ENCODE measurements around the gene LAMP1.

Gene LAMP1

DNA sequence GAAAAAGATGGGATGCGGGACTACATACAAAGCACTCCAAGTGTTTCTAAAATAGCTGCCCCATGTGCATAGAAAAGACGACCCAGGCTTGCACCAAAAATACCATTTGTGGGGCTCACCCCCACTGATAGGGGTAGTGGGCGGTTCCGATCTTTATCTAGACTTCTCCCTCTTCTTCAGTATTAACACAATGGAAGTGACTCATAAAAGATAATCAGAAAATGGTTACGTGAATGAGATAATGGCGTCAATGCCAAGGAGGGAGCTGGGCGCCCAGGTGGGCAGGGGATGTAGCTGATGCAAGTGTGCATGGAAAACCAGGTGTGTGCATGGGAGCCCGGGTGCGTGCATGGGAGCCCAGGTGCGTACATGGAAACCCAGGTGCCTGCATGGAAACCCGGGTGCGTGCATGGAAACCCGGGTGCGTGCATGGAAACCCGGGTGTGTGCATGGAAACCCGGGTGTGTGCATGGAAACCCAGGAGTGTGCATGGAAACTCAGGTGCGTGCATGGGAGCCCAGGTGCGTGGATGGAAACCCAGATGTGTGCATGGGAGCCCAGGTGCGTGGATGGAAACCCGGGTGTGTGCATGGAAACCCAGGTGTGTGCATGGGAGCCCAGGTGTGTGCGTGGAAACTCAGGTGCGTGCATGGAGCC, 32.7 kb downstream of the LAMP1 start:
- no peak overlapping the region for H3K4me2 ChIP-seq (ENCODE audit: low read length)
- H2BK120ac ChIP-seq (ENCODE audit: low read depth, low read length) = no peak overlapping the region
- H4K5ac ChIP-seq (ENCODE audit: low read length) = no peak overlapping the region
- no peak overlapping the region for H3K4ac ChIP-seq (ENCODE audit: low read depth, low read length)
- no peak overlapping the region for H2BK15ac ChIP-seq (replicated peaks; ENCODE audit: low read depth)
- no peak overlapping the region for H2BK5ac ChIP-seq (ENCODE audit: low read length)
- H3K27me3 ChIP-seq (ENCODE audit: insufficient read depth, low read length, poor library complexity) = no peaks in the 10 kb centered on the region
- H3K18ac ChIP-seq (ENCODE audit: low read length) = no peak overlapping the region
- no peaks in the 10 kb centered on the region for H3K79me1 ChIP-seq (ENCODE audit: low read length)
- H3K36me3 ChIP-seq (ENCODE audit: control insufficient read depth, insufficient read depth, low read length) = no peaks in the 10 kb centered on the region
- no peak overlapping the region for H3K4me3 ChIP-seq (ENCODE audit: low read length)
- H4K8ac ChIP-seq (ENCODE audit: low read depth, low read length) = no peak overlapping the region
- H3K4me1 ChIP-seq (ENCODE audit: control insufficient read depth, low read depth, low read length) = no peaks in the 10 kb centered on the region
- WGBS (ENCODE audit: extremely low coverage, insufficient coverage, low lambda C conversion rate) = no CpG with 5 or more reads among the region's 22 CpGs
- H3K56ac ChIP-seq (ENCODE audit: low read length) = no peak overlapping the region
- DNase-seq = no peak
- no peak overlapping the region for H3K23ac ChIP-seq (ENCODE audit: low read length)
- H3K9ac ChIP-seq (ENCODE audit: low read length) = no peak overlapping the region
- H3K79me2 ChIP-seq (ENCODE audit: control insufficient read depth, insufficient read depth, low read length) = no peaks in the 10 kb centered on the region
- H2AK5ac ChIP-seq (ENCODE audit: low read length) = no peak overlapping the region
- no peak overlapping the region for H3K27ac ChIP-seq (ENCODE audit: low read depth, low read length)

DNA sequence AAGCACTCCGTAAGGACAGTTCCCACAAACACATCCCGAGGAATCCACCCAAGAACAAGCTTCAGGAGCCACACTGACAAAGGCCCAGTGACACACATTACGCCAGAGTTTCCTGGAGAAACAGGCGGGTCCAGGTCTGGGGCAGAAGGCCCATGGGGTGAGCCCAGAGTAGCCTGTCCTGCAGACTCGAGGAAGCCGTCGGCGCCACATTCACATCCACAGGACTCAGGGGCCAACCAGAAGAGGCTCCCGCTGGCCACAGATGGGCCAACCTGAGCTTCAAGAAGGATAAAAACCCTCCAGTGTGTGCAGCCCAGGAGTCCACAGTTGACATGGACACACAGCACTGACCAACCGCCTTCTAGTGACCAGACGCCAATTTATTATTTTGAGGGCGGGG, 35.6 kb downstream of the LAMP1 start:
- no peak overlapping the region for H4K5ac ChIP-seq (ENCODE audit: low read length)
- no peaks in the 10 kb centered on the region for H3K36me3 ChIP-seq (ENCODE audit: control insufficient read depth, insufficient read depth, low read length)
- H3K4me1 ChIP-seq (ENCODE audit: control insufficient read depth, low read depth, low read length) = no peaks in the 10 kb centered on the region
- H2AK5ac ChIP-seq (ENCODE audit: low read length) = no peak overlapping the region
- no peak overlapping the region for H2BK120ac ChIP-seq (ENCODE audit: low read depth, low read length)
- H2BK5ac ChIP-seq (ENCODE audit: low read length) = no peak overlapping the region
- H3K79me2 ChIP-seq (ENCODE audit: control insufficient read depth, insufficient read depth, low read length) = no peaks in the 10 kb centered on the region
- no peaks in the 10 kb centered on the region for H3K27me3 ChIP-seq (ENCODE audit: insufficient read depth, low read length, poor library complexity)
- H3K18ac ChIP-seq (ENCODE audit: low read length) = no peak overlapping the region
- H3K79me1 ChIP-seq (ENCODE audit: low read length) = no peaks in the 10 kb centered on the region
- WGBS (ENCODE audit: extremely low coverage, insufficient coverage, low lambda C conversion rate) = no CpG with 5 or more reads among the region's 12 CpGs
- no peak overlapping the region for H3K4ac ChIP-seq (ENCODE audit: low read depth, low read length)
- H2BK15ac ChIP-seq (replicated peaks; ENCODE audit: low read depth) = no peak overlapping the region
- no peak overlapping the region for H3K56ac ChIP-seq (ENCODE audit: low read length)
- H3K27ac ChIP-seq (ENCODE audit: low read depth, low read length) = no peak overlapping the region
- H3K4me2 ChIP-seq (ENCODE audit: low read length) = no peak overlapping the region
- no peak overlapping the region for H3K4me3 ChIP-seq (ENCODE audit: low read length)
- no peak overlapping the region for H3K9ac ChIP-seq (ENCODE audit: low read length)
- H4K8ac ChIP-seq (ENCODE audit: low read depth, low read length) = no peak overlapping the region
- no peak overlapping the region for H3K23ac ChIP-seq (ENCODE audit: low read length)
- no peak for DNase-seq

DNA sequence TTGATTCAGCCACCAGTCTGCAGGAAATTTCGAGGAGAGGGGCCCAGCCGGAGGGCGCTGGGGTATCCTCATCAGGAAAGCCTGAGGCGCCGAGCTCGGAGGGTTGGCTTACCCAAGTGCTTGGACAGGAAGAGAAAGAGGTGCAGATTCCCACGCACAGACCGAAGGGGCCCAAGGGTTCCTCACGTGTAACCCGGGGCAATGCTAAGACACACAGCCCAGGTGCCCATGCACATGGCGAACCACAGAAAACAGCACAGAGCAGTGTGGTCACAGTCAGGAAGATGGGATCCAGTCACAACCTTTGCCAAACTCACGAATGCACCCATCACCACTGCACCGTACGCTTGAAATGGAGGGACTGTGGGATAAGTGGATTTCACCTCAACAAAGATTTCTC, 36.0 kb downstream of the LAMP1 start:
- Histone ChIP-seq H4K8ac (ENCODE audit: low read depth, low read length) (no peak overlapping the region), H3K27ac (ENCODE audit: low read depth, low read length) (no peak overlapping the region), H2BK5ac (ENCODE audit: low read length) (no peak overlapping the region), H4K5ac (ENCODE audit: low read length) (no peak overlapping the region), H3K9ac (ENCODE audit: low read length) (no peak overlapping the region), H2AK5ac (ENCODE audit: low read length) (no peak overlapping the region), H3K27me3 (ENCODE audit: insufficient read depth, low read length, poor library complexity) (no peaks in the 10 kb centered on the region), H3K4me1 (ENCODE audit: control insufficient read depth, low read depth, low read length) (no peaks in the 10 kb centered on the region), H2BK15ac (replicated peaks; ENCODE audit: low read depth) (no peak overlapping the region), H3K18ac (ENCODE audit: low read length) (no peak overlapping the region), H3K79me1 (ENCODE audit: low read length) (no peaks in the 10 kb centered on the region), H3K4me2 (ENCODE audit: low read length) (no peak overlapping the region), H3K36me3 (ENCODE audit: control insufficient read depth, insufficient read depth, low read length) (no peaks in the 10 kb centered on the region), H3K79me2 (ENCODE audit: control insufficient read depth, insufficient read depth, low read length) (no peaks in the 10 kb centered on the region), H3K4ac (ENCODE audit: low read depth, low read length) (no peak overlapping the region), H3K4me3 (ENCODE audit: low read length) (no peak overlapping the region), H3K23ac (ENCODE audit: low read length) (no peak overlapping the region), H2BK120ac (ENCODE audit: low read depth, low read length) (no peak overlapping the region), H3K56ac (ENCODE audit: low read length) (no peak overlapping the region)
- WGBS (ENCODE audit: extremely low coverage, insufficient coverage, low lambda C conversion rate) = no CpG with 5 or more reads among the region's 14 CpGs
- no peak for DNase-seq

DNA sequence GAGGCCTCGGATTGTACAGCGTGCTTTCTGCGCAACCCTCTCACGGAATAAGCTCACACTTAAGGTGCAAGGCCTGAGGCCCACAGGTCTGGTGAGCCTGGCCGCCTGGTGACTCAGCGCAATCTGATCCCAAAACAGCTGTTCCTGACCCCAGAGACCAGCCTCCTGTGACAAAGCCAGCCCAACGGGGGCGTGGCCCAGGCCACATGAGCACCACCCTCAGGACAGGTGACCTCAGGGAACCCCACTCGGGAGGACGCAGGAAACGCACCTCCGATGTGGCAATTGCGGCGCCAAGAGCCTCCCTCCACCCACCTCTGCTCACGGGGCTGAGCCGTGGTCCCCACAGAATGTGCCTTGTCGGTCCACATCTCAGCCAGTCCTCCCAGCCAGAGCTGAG, 40.5 kb downstream of the LAMP1 start:
- no peak overlapping the region for H4K8ac ChIP-seq (ENCODE audit: low read depth, low read length)
- H3K79me1 ChIP-seq (ENCODE audit: low read length) = no peaks in the 10 kb centered on the region
- no peak overlapping the region for H3K27ac ChIP-seq (ENCODE audit: low read depth, low read length)
- DNase-seq = peak; percentile 43
- H2BK120ac ChIP-seq (ENCODE audit: low read depth, low read length) = no peak overlapping the region
- H2AK5ac ChIP-seq (ENCODE audit: low read length) = no peak overlapping the region
- no peak overlapping the region for H3K56ac ChIP-seq (ENCODE audit: low read length)
- WGBS (ENCODE audit: extremely low coverage, insufficient coverage, low lambda C conversion rate) = no CpG with 5 or more reads among the region's 17 CpGs
- H3K18ac ChIP-seq (ENCODE audit: low read length) = no peak overlapping the region
- H3K4me3 ChIP-seq (ENCODE audit: low read length) = no peak overlapping the region
- no peak overlapping the region for H3K9ac ChIP-seq (ENCODE audit: low read length)
- no peak overlapping the region for H2BK15ac ChIP-seq (replicated peaks; ENCODE audit: low read depth)
- no peaks in the 10 kb centered on the region for H3K4me1 ChIP-seq (ENCODE audit: control insufficient read depth, low read depth, low read length)
- no peaks in the 10 kb centered on the region for H3K79me2 ChIP-seq (ENCODE audit: control insufficient read depth, insufficient read depth, low read length)
- no peak overlapping the region for H2BK5ac ChIP-seq (ENCODE audit: low read length)
- no peak overlapping the region for H3K4ac ChIP-seq (ENCODE audit: low read depth, low read length)
- H3K36me3 ChIP-seq (ENCODE audit: control insufficient read depth, insufficient read depth, low read length) = no peaks in the 10 kb centered on the region
- no peak overlapping the region for H4K5ac ChIP-seq (ENCODE audit: low read length)
- no peak overlapping the region for H3K23ac ChIP-seq (ENCODE audit: low read length)
- no peak overlapping the region for H3K4me2 ChIP-seq (ENCODE audit: low read length)
- no peaks in the 10 kb centered on the region for H3K27me3 ChIP-seq (ENCODE audit: insufficient read depth, low read length, poor library complexity)

DNA sequence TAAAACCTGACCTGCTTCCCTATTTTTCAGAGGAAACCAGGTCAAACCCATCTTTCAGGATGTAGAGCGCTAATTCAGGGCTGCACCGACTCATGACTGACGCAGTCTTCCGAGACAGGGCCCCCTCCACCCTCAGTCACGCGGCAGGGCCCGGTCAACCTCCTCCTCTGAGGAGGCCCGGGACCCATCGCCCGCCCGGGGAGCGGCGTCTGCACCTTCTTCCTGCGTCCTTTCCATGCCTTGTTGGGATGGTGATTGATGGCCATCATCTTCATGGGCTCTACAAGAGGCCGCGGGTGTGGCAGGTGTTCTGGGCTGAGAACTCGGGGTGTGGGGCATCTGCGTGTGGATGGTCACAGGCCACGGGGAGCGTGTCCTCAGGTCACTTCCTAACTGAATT, 40.9 kb downstream of the LAMP1 start:
- Histone ChIP-seq H2BK5ac (ENCODE audit: low read length) (no peak overlapping the region), H4K8ac (ENCODE audit: low read depth, low read length) (no peak overlapping the region), H3K79me1 (ENCODE audit: low read length) (no peaks in the 10 kb centered on the region), H3K4me2 (ENCODE audit: low read length) (no peak overlapping the region), H3K27ac (ENCODE audit: low read depth, low read length) (no peak overlapping the region), H3K23ac (ENCODE audit: low read length) (no peak overlapping the region), H2AK5ac (ENCODE audit: low read length) (no peak overlapping the region), H3K56ac (ENCODE audit: low read length) (no peak overlapping the region), H3K4me3 (ENCODE audit: low read length) (no peak overlapping the region), H4K5ac (ENCODE audit: low read length) (no peak overlapping the region), H2BK120ac (ENCODE audit: low read depth, low read length) (no peak overlapping the region), H3K9ac (ENCODE audit: low read length) (no peak overlapping the region), H3K27me3 (ENCODE audit: insufficient read depth, low read length, poor library complexity) (no peaks in the 10 kb centered on the region), H3K4ac (ENCODE audit: low read depth, low read length) (no peak overlapping the region), H3K79me2 (ENCODE audit: control insufficient read depth, insufficient read depth, low read length) (no peaks in the 10 kb centered on the region), H2BK15ac (replicated peaks; ENCODE audit: low read depth) (no peak overlapping the region), H3K4me1 (ENCODE audit: control insufficient read depth, low read depth, low read length) (no peaks in the 10 kb centered on the region), H3K18ac (ENCODE audit: low read length) (no peak overlapping the region), H3K36me3 (ENCODE audit: control insufficient read depth, insufficient read depth, low read length) (no peaks in the 10 kb centered on the region)
- WGBS (ENCODE audit: extremely low coverage, insufficient coverage, low lambda C conversion rate) = no CpG with 5 or more reads among the region's 20 CpGs
- no peak for DNase-seq

DNA sequence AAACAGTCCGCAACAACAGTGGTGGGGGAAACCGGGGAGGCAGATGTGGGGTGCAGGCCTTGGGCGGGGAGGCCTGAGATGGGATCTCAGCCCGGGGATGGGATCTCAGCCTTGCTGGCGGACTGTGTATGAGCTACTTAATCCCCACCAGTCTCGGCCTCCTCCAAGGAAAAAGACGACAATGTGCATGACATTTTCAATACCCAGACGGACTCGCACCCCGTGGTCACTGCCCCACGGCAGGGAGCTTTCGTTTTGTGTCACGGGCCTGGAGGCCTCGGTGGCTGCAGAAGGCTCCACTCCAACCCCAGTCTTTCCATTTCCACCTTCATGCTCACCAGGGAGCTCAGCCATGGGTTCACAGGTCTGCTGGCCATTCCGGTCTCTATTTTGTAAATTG, 41.4 kb downstream of the LAMP1 start:
- H3K27me3 ChIP-seq (ENCODE audit: insufficient read depth, low read length, poor library complexity) = no peaks in the 10 kb centered on the region
- WGBS (ENCODE audit: extremely low coverage, insufficient coverage, low lambda C conversion rate) = no CpG with 5 or more reads among the region's 15 CpGs
- H3K9ac ChIP-seq (ENCODE audit: low read length) = no peak overlapping the region
- H4K8ac ChIP-seq (ENCODE audit: low read depth, low read length) = no peak overlapping the region
- H3K18ac ChIP-seq (ENCODE audit: low read length) = no peak overlapping the region
- H3K4me3 ChIP-seq (ENCODE audit: low read length) = no peak overlapping the region
- no peak overlapping the region for H3K4ac ChIP-seq (ENCODE audit: low read depth, low read length)
- no peaks in the 10 kb centered on the region for H3K79me1 ChIP-seq (ENCODE audit: low read length)
- no peak overlapping the region for H2AK5ac ChIP-seq (ENCODE audit: low read length)
- H3K36me3 ChIP-seq (ENCODE audit: control insufficient read depth, insufficient read depth, low read length) = no peaks in the 10 kb centered on the region
- no peaks in the 10 kb centered on the region for H3K79me2 ChIP-seq (ENCODE audit: control insufficient read depth, insufficient read depth, low read length)
- no peak overlapping the region for H3K27ac ChIP-seq (ENCODE audit: low read depth, low read length)
- H4K5ac ChIP-seq (ENCODE audit: low read length) = no peak overlapping the region
- no peak overlapping the region for H2BK120ac ChIP-seq (ENCODE audit: low read depth, low read length)
- H2BK5ac ChIP-seq (ENCODE audit: low read length) = no peak overlapping the region
- H3K4me2 ChIP-seq (ENCODE audit: low read length) = no peak overlapping the region
- H3K4me1 ChIP-seq (ENCODE audit: control insufficient read depth, low read depth, low read length) = no peaks in the 10 kb centered on the region
- H3K23ac ChIP-seq (ENCODE audit: low read length) = no peak overlapping the region
- H3K56ac ChIP-seq (ENCODE audit: low read length) = no peak overlapping the region
- H2BK15ac ChIP-seq (replicated peaks; ENCODE audit: low read depth) = no peak overlapping the region
- no peak for DNase-seq
